Stomach (tissue), 4 donors: Measurements from ENCODE around the gene COL6A5.
"Not testable (repeated sequence)": the region's sequence is repeated elsewhere in the genome, so short reads cannot be mapped to it uniquely, and the experiment has no call there.

Source experiments
- CTCF ChIP-seq, 7 experiments: fragments of 450-650 bp in 4 of 7; fragments of 200-600 bp in 3 of 7; sonication (generic) in 3 of 7; IDR thresholded peaks; one replicate each; pipeline ENCODE4 v1.5.1; 2016 to 2019; ENCODE audit warnings: antibody characterized with exemption in 7 of 7, control low read depth in 2 of 7, mild to moderate bottlenecking in 1 of 7
- EP300 ChIP-seq: sonication (generic); formaldehyde crosslinking; IDR thresholded peaks from one replicate; pipeline ENCODE4 v1.6.1; 2017; ENCODE audit warnings: antibody characterized with exemption
- POLR2A ChIP-seq, 4 donors: fragments of 450-650 bp; IDR thresholded peaks; one replicate each; pipeline ENCODE4 v1.6.1; 2016; ENCODE audit warnings: antibody characterized with exemption in 4 of 4, control low read depth in 2 of 4, mild to moderate bottlenecking in 1 of 4, moderate library complexity in 1 of 4
- POLR2AphosphoS5 ChIP-seq, 3 donors: sonication (generic); formaldehyde crosslinking; IDR thresholded peaks; one replicate each; pipeline ENCODE4 v1.6.1; 2016; ENCODE audit warnings: antibody characterized with exemption in 3 of 3

GRCh38 chr3:130348258-130348657 is 2.8 kb downstream of the COL6A5 start:
- TF ChIP-seq CTCF (IDR thresholded peaks at IDR 0.05); POLR2A (IDR thresholded peaks at IDR 0.05); POLR2AphosphoS5 (IDR thresholded peaks at IDR 0.05); EP300: not testable (repeated sequence)
